ENCODE results near the gene TEX38. TPM values are rescaled to one million over a fixed set of nuclear protein-coding genes. Genes with fewer than 3 reads are reported as not detected.
A peak's percentile ranks its signal among the peaks of the same experiment; 100 is the strongest.
"Not testable (repeated sequence)": the region's sequence is repeated elsewhere in the genome, so short reads cannot be mapped to it uniquely, and the experiment has no call there.

Gene TEX38
- total RNA-seq, 2 donors from 2014 or later, result not detected

- intact Hi-C loops (cut with DNase I), result loop anchor here in 1 of 2 donors (5.0 kb wide), 1 partner anchor 183 kb away; no protein-coding TSS in a partner anchor
- DNase-seq (ENCODE audit: low spot score), result no peak
Observed at GRCh38 chr1:46714976-46715375, 43.3 kb downstream of the TEX38 start.

DNA sequence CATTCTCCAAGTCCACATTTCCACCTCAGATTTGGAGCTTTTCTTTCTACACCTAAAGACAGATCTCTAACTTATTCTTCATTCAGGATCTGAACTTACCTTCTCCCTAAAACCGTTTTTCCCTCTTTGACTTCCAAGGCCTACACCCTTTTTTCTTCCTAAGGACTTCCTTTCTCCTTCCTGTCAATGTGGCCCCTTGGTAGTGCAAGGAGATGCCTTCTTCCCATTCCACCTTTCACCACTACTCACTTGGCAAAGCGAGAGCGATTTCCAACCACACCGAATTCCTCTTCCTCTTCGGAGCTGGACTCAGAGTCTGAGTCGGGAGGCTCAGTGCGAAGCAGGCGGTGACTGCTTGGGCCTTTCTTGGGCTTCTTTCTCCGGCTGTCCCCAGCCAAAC is 46.0 kb downstream of the TEX38 start:
- no peak for DNase-seq (ENCODE audit: low spot score)

GRCh38 chr1:46718340-46718726 is 46.7 kb downstream of the TEX38 start:
- DNase-seq (ENCODE audit: low spot score), result no peak

More for the DNA sequence above, 46.0 kb downstream of the TEX38 start:
- intact Hi-C loops (cut with DNase I), result loop anchor here in 1 of 2 donors (5.0 kb wide), 1 partner anchor 185 kb away; no protein-coding TSS in a partner anchor

DNA sequence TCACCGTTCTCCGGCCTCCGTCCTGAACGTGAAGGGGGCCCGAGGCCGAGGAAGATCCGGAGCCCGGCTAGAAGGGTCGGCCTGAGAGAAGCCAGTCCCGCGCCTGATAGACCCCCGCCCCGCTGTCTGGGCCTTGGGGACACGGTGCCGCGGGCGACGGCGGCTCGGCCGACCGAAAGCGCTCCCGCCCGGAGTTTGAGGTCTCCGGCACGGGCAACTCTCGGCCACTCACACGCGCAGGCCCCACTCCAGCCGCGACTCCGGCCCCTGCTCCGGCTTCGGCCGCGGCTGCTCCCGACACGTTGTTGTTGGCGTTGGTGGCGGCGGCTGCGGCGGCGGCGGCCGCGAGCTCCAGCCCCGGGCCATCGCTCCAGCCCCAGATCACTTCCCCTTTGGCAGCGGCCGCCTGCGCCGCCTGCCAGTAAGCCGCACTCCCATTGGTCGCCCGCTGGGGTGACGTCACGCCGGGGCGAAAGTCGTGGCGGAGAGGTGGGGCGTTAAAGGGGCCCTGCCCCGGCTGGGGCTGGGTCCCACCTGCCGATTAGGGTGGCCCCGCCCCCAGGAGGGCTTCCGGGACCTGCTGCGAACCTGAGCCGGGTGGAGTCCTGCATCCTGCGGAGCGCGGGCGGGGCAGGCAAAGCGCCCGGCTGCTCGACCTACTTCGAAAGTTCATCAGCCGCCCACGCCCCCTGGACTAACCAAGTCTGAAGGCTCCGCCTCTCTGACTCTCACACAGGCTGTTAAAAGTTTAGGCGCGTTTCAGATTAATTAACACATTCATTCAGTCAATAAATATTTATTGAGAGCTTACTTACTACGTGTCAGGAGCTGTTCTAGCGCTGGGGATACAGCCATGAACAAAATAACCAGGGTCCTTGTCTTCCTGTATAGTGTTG is 47.3 kb downstream of the TEX38 start, which contains the start of gene EFCAB14:
Gene EFCAB14, minus strand, starts transcription at position 388 of the 896 bp plus-strand sequence. CDS start 1,027 bp downstream, outside the sequence.
- peak; percentile 99 for DNase-seq (ENCODE audit: low spot score)
- intact Hi-C loops (cut with DNase I), result loop anchor here in 1 of 2 donors (5.0 kb wide), 1 partner anchor 187 kb away; no protein-coding TSS in a partner anchor

More at GRCh38 chr1:46718340-46718726, 46.7 kb downstream of the TEX38 start:
- intact Hi-C loops (cut with DNase I), result loop anchor here in 1 of 2 donors (5.0 kb wide), 1 partner anchor 186 kb away; no protein-coding TSS in a partner anchor

GRCh38 chr1:46719689-46720088 is 48.0 kb downstream of the TEX38 start:
- DNase-seq (ENCODE audit: low spot score), result no peak
- intact Hi-C loops (cut with DNase I), result loop anchor here (5.0 kb wide), 2 partner anchors 102 to 187 kb away; partner anchors contain the start of gene MOB3C (in 1 of the 2)

DNA sequence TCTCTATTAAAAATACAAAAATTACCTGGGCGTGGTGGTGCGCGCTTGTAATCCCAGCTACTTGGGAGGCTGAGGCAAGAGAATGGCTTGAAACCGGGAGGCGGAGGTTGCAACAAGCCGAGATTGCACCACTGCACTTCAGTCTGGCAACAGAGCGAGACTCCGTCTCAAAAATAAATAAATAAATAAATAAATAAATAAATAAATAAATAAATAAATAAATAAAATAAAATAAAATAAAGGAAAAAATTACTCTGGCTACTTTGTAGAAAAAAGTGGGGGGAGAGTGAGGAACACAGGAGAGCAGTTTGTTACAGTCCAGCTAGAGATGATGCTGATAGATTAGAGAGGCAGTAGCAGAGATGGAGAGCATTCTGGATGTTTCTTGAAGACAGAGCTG is 48.7 kb downstream of the TEX38 start:
- not testable (repeated sequence) for DNase-seq (ENCODE audit: low spot score)
- intact Hi-C loops (cut with DNase I), result loop anchor here (5.0 kb wide), 2 partner anchors 103 to 188 kb away; partner anchors contain the start of gene MOB3C (in 1 of the 2)

GRCh38 chr1:46721204-46721603 is 49.5 kb downstream of the TEX38 start:
- DNase-seq (ENCODE audit: low spot score), result no peak
- intact Hi-C loops (cut with DNase I), result loop anchor here (5.0 kb wide), 2 partner anchors 104 to 189 kb away; partner anchors contain the start of gene MOB3C (in 1 of the 2)

DNA sequence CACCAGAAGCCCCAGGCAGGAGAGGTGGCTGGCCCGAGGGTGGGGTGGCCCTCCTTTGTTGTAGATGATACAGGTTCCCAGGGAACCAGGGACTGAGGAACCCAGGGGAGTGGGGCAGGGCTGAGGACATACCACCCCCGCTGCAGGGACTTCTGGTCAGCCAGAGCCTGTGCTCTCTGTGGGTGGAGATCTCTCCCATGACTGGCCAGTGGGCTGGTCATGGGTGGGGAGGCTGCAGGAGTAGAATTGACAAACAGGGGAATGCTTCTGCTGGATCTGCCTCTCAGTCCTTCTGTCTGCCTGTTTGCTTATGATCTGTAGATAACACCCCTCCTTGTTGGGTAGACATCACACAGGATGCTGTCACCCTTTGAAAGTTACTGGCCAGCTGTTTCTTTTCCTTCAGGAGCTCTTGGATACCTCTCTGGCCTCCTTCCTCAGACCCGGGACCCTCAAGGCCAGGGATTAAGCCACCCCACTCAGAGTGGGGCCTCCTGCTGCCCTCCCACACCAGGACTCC is 50.1 kb downstream of the TEX38 start:
- intact Hi-C loops (cut with DNase I), result loop anchor here (5.0 kb wide), 2 partner anchors 104 to 189 kb away; partner anchors contain the start of gene MOB3C (in 1 of the 2)
- no peak for DNase-seq (ENCODE audit: low spot score)

Other genes with a start within 250 kb of the TEX38 start
- not detected for gene DMBX1, start 182.0 kb upstream of the TEX38 start, total RNA-seq
- not detected for gene KNCN, start 120.2 kb upstream of the TEX38 start, total RNA-seq
- gene MKNK1, start 67.6 kb upstream of the TEX38 start, total RNA-seq, result 10 to 100 TPM; 40.3 to 59.6 TPM
- 10 to 100 TPM; 18.4 to 21.4 TPM for gene MOB3C, start 55.0 kb upstream of the TEX38 start, total RNA-seq
- gene ATPAF1, start 3.5 kb upstream of the TEX38 start, total RNA-seq, result 10 to 100 TPM; 26.7 to 34.7 TPM
- gene EFCAB14, start 47.3 kb downstream of the TEX38 start, total RNA-seq, result 10 to 100 TPM; 86.5 to 97.0 TPM
- 10 to 100 TPM; 11.6 to 35.2 TPM for gene CYP4B1, start 127.2 kb downstream of the TEX38 start, total RNA-seq

All from posterior vena cava (tissue), 2 donors.